Keratinocyte (primary cell): ENCODE data around the gene OR9Q2. TPM values are rescaled to one million over a fixed set of nuclear protein-coding genes. Genes with fewer than 3 reads are reported as not detected.

ENCODE experiments used
- DNase-seq: peaks from one replicate; pipeline ENCODE4 v3.0.0-alpha.2; 2011; ENCODE audit warnings: low read depth, missing footprints, low spot score
- FAIRE-seq: peaks from 2 replicates; lab custom pipeline; 2011; peaks lifted over from hg19 to GRCh38; lab: Jason Lieb, UNC
- H2AFZ ChIP-seq: 2 replicates; pipeline ENCODE4 v1.6.0; 2012; ENCODE audit warnings: low read length, control low read depth, inconsistent platforms; ENCODE audit not compliant: control insufficient read depth
- H3K27ac ChIP-seq: 2 replicates; pipeline ENCODE4 v1.5.1; 2011; ENCODE audit warnings: low read length; ENCODE audit not compliant: control insufficient read depth, insufficient read depth
- H3K27me3 ChIP-seq: 3 replicates; pipeline ENCODE4 v1.6.0; 2011; ENCODE audit warnings: low read length; ENCODE audit not compliant: control insufficient read depth, insufficient read depth; ENCODE audit errors: extremely low read depth
- H3K36me3 ChIP-seq, 2 experiments: 2 replicates in 1 of 2; 3 replicates in 1 of 2; pipeline ENCODE4 v1.5.1; 2011; ENCODE audit warnings: low read length in 2 of 2, mild to moderate bottlenecking in 1 of 2; ENCODE audit not compliant: control insufficient read depth in 2 of 2, insufficient read depth in 2 of 2; ENCODE audit errors: extremely low read depth in 1 of 2
- H3K4me1 ChIP-seq: 3 replicates; pipeline ENCODE4 v1.5.1; 2011; ENCODE audit warnings: low read length; ENCODE audit not compliant: control insufficient read depth, insufficient read depth; ENCODE audit errors: extremely low read depth
- H3K4me2 ChIP-seq: 3 replicates; pipeline ENCODE4 v1.6.0; 2011; ENCODE audit warnings: low read depth, low read length; ENCODE audit not compliant: control insufficient read depth, insufficient read depth; ENCODE audit errors: extremely low read depth
- H3K4me3 ChIP-seq, 3 experiments: fragments of 200-600 bp in 1 of 3; sonication (generic) in 1 of 3; 2 replicates in 2 of 3; 3 replicates in 1 of 3; pipeline ENCODE4 v1.5.1; 2011 to 2016; ENCODE audit warnings: low read length in 3 of 3, mild to moderate bottlenecking in 3 of 3, control low read depth in 2 of 3, inconsistent platforms in 1 of 3, low read depth in 1 of 3, mixed read lengths in 1 of 3, mixed run types in 1 of 3, moderate library complexity in 1 of 3; ENCODE audit not compliant: control insufficient read depth in 2 of 3, insufficient read depth in 2 of 3; ENCODE audit errors: extremely low read depth in 1 of 3
- H3K79me2 ChIP-seq: 2 replicates; pipeline ENCODE4 v1.6.0; 2012; ENCODE audit warnings: low read length; ENCODE audit not compliant: control insufficient read depth, insufficient read depth
- H3K9ac ChIP-seq: 3 replicates; pipeline ENCODE4 v1.6.0; 2011; ENCODE audit warnings: low read length; ENCODE audit not compliant: control insufficient read depth, insufficient read depth; ENCODE audit errors: extremely low read depth
- H3K9me1 ChIP-seq: 3 replicates; pipeline ENCODE4 v1.6.0; 2011; ENCODE audit warnings: low read length; ENCODE audit not compliant: control insufficient read depth, insufficient read depth; ENCODE audit errors: extremely low read depth
- H3K9me3 ChIP-seq: 2 replicates; pipeline ENCODE4 v1.5.1; 2012; ENCODE audit warnings: low read depth, low read length; ENCODE audit not compliant: control insufficient read depth
- H4K20me1 ChIP-seq: 3 replicates; pipeline ENCODE4 v1.6.0; 2011; ENCODE audit warnings: low read length; ENCODE audit not compliant: control insufficient read depth, insufficient read depth; ENCODE audit errors: extremely low read depth
- EZH2 ChIP-seq: IDR thresholded peaks from one replicate; pipeline ENCODE4 v1.6.1; 2012; ENCODE audit warnings: inconsistent platforms, mild to moderate bottlenecking, low read length, moderate library complexity
- dilution Hi-C: fragments of 300-500 bp; cut with MboI; formaldehyde crosslinking; loops from one replicate; pipeline ENCODE4 v1.7.0; 2020; ENCODE audit warnings: low sequenced_read_pairs; ENCODE audit not compliant: extremely low pct_ligation_motif_present
- polyA plus RNA-seq, 5 experiments: library from polyadenylated mRNA; depleted of rRNA in 3 of 5; stranded (reverse) in 3 of 5; stranded (forward) in 1 of 5; unstranded in 1 of 5; fragments of >200 nt; gene quantifications; 1 replicate in 1 of 5; 2 replicates in 3 of 5; 3 replicates in 1 of 5; pipeline versions ENCODE4 v1.2.1 to v1.2.3, GENCODE V29; 2011 to 2012; ENCODE audit warnings: missing spikeins in 2 of 5, low read depth in 1 of 5, low replicate concordance in 1 of 5
- TF ChIP-seq, protein P1 (sequence below), 3 experiments: IDR thresholded peaks in 1 of 3; conservative IDR thresholded peaks in 1 of 3; optimal IDR thresholded peaks in 1 of 3; 2 replicates in 2 of 3; 3 replicates in 1 of 3; pipeline versions ENCODE3 to v1.5.1; 2011; ENCODE audit warnings: low read length in 3 of 3, mild to moderate bottlenecking in 3 of 3, moderate library complexity in 2 of 3, control low read depth in 1 of 3, inconsistent platforms in 1 of 3; ENCODE audit not compliant: insufficient read depth in 2 of 3; ENCODE audit errors: extremely low read depth in 1 of 3

Gene OR9Q2
- polyA plus RNA-seq, 1 donor (not counting 4 experiments of a cell fraction or from before 2014, with no cell fraction given): not detected

DNA sequence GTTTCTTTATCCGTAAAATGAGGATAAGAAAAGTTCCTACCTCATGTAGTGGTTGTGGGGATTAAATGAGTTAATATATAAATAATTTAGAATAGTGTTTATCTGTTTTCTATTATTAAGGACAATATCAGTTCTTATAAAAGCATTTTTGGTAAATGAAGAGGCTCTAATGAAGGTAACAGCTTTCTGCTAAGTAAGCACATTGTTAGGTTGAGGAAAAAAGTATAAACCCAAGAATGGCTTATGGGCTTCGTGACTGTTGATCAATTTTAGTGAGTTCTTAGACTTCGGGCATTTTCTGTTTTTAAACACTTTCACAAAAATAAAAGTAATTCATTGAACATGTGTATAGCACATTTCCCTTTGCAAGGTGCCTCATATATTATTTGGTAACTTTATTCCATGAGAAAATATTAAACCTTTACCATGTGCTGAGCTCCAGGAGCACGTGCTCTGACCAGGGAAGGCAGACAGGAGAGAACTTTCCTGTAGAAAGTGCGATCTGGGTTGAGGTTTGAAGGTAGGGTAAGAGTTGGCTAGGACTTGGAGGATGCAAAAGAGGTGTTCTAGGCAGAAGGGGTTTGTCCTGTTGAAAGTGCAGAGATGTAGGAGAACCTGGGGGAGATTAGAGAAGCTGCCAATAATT is 11.3 kb upstream of the OR9Q2 start:
- FAIRE-seq: no peak
- Histone ChIP-seq H2AFZ (no peak overlapping the region), H3K9ac (no peak overlapping the region), H3K4me2 (no peak overlapping the region), H3K27ac (no peak overlapping the region), H3K79me2 (no peaks in the 10 kb centered on the region), H3K9me1 (no peaks in the 10 kb centered on the region), H3K4me3 (no peak overlapping the region), H3K36me3 (no peaks in the 10 kb centered on the region), H3K9me3 (no peaks in the 10 kb centered on the region), H3K27me3 (no peaks in the 10 kb centered on the region), H4K20me1 (no peaks in the 10 kb centered on the region), H3K4me1 (no peaks in the 10 kb centered on the region)
- dilution Hi-C loops: no loop called here
- TF ChIP-seq, protein P1, sequence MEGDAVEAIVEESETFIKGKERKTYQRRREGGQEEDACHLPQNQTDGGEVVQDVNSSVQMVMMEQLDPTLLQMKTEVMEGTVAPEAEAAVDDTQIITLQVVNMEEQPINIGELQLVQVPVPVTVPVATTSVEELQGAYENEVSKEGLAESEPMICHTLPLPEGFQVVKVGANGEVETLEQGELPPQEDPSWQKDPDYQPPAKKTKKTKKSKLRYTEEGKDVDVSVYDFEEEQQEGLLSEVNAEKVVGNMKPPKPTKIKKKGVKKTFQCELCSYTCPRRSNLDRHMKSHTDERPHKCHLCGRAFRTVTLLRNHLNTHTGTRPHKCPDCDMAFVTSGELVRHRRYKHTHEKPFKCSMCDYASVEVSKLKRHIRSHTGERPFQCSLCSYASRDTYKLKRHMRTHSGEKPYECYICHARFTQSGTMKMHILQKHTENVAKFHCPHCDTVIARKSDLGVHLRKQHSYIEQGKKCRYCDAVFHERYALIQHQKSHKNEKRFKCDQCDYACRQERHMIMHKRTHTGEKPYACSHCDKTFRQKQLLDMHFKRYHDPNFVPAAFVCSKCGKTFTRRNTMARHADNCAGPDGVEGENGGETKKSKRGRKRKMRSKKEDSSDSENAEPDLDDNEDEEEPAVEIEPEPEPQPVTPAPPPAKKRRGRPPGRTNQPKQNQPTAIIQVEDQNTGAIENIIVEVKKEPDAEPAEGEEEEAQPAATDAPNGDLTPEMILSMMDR (optimal IDR thresholded peaks at IDR 0.05 in 1 of 3, IDR thresholded peaks at IDR 0.05 in 1 of 3, conservative IDR thresholded peaks at IDR 0.05 in 1 of 3; ENCODE audit: extremely low read depth in 1 of 3, insufficient read depth in 2 of 3, low read length in 3 of 3): no peak
- TF ChIP-seq EZH2: no peak
- no peak for DNase-seq

DNA sequence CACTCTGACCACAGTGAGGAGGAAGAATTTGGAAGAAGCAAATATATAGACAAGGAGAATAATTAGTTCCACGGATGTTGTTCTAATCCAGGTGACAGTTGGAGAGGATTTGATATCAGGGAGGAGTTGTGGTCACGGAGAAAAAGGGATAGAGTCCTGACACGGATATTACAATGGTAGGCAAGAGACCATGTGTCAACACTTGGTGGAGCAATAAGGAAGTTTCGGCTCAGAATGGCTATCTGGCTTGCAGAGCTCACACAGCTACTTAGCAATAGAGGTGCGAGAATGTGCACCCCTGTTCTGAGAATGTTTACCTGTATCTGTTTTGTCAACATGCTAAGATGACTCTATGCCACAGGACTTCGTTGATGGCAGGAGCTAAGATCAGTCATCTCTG is 10.4 kb upstream of the OR9Q2 start:
- Histone ChIP-seq H3K9ac (no peak overlapping the region), H3K4me2 (no peak overlapping the region), H3K79me2 (no peaks in the 10 kb centered on the region), H3K9me3 (no peaks in the 10 kb centered on the region), H3K36me3 (no peaks in the 10 kb centered on the region), H3K4me3 (no peak overlapping the region), H2AFZ (no peak overlapping the region), H3K9me1 (no peaks in the 10 kb centered on the region), H3K27ac (no peak overlapping the region), H4K20me1 (no peaks in the 10 kb centered on the region), H3K4me1 (no peaks in the 10 kb centered on the region), H3K27me3 (no peaks in the 10 kb centered on the region)
- DNase-seq (no peak), FAIRE-seq (no peak)
- dilution Hi-C loops: no loop called here
- no peak for TF ChIP-seq EZH2
- TF ChIP-seq, protein P1 (optimal IDR thresholded peaks at IDR 0.05 in 1 of 3, IDR thresholded peaks at IDR 0.05 in 1 of 3, conservative IDR thresholded peaks at IDR 0.05 in 1 of 3; ENCODE audit: extremely low read depth in 1 of 3, insufficient read depth in 2 of 3, low read length in 3 of 3): no peak
